ENCODE measurements around the gene ROGDI. TPM values are rescaled to one million over a fixed set of nuclear protein-coding genes. Genes with fewer than 3 reads are reported as not detected.

ROGDI gene
- total and polyA plus RNA-seq, 5 donors from 2014 or later: 4.6 to 15.9 (median 7.1) TPM

DNA sequence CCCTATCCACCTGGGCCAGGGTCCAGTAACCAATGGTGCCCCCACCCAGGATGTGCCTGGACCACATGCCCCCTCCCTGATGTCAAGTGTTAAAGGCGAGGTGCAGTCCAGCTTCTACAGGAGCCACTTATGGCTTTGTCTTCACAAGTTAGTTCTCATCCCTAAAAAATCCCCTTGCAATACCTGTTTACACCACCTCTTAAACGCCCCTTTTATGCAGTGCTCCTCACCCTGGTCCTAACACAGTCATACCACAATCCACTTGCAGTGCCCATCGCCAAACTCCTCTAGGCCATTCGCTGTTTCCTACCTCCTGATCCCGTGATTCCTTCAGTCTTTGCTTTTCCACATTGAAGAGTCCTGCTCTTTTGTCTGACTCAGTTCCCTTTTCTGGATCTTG lies 37.5 kb upstream of the ROGDI start:
- Mint-ChIP-seq H3K27ac (peak overlapping the region in 2 of 3 donors; percentile 17 to 74), H3K9me3 (no peaks in the 10 kb centered on the region), H3K27me3 (no peaks in the 10 kb centered on the region), H3K4me3 (no peak overlapping the region), H3K36me3 (peaks cover 38% of the 10 kb centered on the region), H3K4me1 (peaks cover 0 to 17% (median 13%) of the 10 kb centered on the region in 4 donors)
- Histone ChIP-seq H3K4me3 (ENCODE audit: low read depth, low read length) (no peak overlapping the region), H3K27me3 (ENCODE audit: control insufficient read depth, insufficient read depth, low read length) (no peaks in the 10 kb centered on the region), H3K27ac (ENCODE audit: insufficient read depth, low read length, poor library complexity, severe bottlenecking) (no peak overlapping the region), H3K9me3 (ENCODE audit: control insufficient read depth in 2 of 2, low read length in 2 of 2) (no peaks in the 10 kb centered on the region), H3K4me1 (ENCODE audit: control insufficient read depth, insufficient read depth, low read length, poor library complexity, severe bottlenecking) (no peaks in the 10 kb centered on the region), H3K36me3 (ENCODE audit: control insufficient read depth, insufficient read depth, low read length) (peaks cover 76% of the 10 kb centered on the region)
- ATAC-seq (ENCODE audit: low read depth in 2 of 2) (no peak), DNase-seq (no peak)

DNA sequence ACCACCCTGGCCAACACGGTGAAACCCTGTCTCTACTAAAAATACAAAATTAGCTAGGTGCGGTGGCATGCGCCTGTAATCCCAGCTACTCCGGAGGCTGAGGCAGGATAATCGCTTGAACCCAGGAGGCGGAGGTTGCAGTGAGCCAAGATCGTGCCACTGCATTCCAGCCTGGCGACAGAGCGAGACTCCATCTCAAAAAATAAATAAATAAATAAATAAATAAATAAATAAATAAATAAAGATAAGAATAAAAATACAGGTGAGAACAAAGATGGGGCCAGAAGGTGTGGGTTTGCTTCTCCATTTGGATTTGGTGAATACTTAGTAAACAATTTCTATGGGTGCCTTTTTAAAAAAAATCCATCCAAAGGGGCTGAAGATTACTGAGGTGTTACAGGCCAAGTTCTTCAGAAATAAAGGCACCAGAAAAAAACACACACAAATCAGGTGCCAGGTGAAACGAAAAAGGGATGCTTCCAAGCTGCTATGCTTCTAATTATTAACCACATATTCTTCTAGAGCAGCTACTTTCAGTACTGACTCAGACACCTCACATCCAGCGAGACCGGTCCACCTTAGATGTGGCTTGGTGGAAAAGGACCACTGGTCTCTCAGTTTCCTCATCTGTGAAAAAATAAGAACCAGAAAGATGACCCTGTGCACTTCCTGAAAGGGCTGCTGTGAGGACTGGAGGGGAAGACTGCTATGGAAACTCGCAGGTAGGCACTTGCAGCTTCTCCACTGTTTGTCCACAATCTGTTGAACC lies 35.5 kb upstream of the ROGDI start:
- H3K4me3 Mint-ChIP-seq: no peak overlapping the region
- H3K4me1 Mint-ChIP-seq: peaks cover 0 to 22% (median 17%) of the 10 kb centered on the region in 4 donors
- DNase-seq (no peak), ATAC-seq (ENCODE audit: low read depth in 2 of 2) (no peak)
- no peaks in the 10 kb centered on the region for H3K9me3 Mint-ChIP-seq
- Histone ChIP-seq H3K9me3 (ENCODE audit: control insufficient read depth in 2 of 2, low read length in 2 of 2) (no peaks in the 10 kb centered on the region), H3K27me3 (ENCODE audit: control insufficient read depth, insufficient read depth, low read length) (no peaks in the 10 kb centered on the region), H3K4me1 (ENCODE audit: control insufficient read depth, insufficient read depth, low read length, poor library complexity, severe bottlenecking) (no peaks in the 10 kb centered on the region), H3K36me3 (ENCODE audit: control insufficient read depth, insufficient read depth, low read length) (peaks cover 66% of the 10 kb centered on the region), H3K4me3 (ENCODE audit: low read depth, low read length) (no peak overlapping the region), H3K27ac (ENCODE audit: insufficient read depth, low read length, poor library complexity, severe bottlenecking) (no peak overlapping the region)
- H3K36me3 Mint-ChIP-seq: peaks cover 31% of the 10 kb centered on the region
- peak overlapping the region in 1 of 3 donors; percentile 31 for H3K27ac Mint-ChIP-seq
- H3K27me3 Mint-ChIP-seq: no peaks in the 10 kb centered on the region

DNA sequence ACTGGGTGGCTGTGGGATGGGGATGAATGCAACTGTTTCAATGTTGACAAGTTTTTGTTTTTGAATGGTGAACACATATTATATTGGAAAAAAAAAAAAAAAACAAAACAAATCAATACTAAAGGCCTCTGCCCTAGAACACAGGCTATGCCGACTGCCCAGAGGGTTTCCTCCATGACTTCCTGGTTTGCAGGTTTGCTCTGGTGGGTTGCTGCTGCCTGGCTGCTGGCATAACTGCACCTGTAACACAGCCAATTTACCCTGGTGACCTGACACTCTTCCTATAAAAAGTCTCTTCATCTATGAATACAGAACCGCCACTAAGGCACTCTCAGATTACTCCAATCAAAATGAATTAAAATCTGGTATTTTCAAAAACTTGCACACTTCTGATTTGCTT lies 34.3 kb upstream of the ROGDI start:
- no peaks in the 10 kb centered on the region for H3K4me1 ChIP-seq (ENCODE audit: control insufficient read depth, insufficient read depth, low read length, poor library complexity, severe bottlenecking)
- no peaks in the 10 kb centered on the region for H3K27me3 Mint-ChIP-seq
- no peaks in the 10 kb centered on the region for H3K27me3 ChIP-seq (ENCODE audit: control insufficient read depth, insufficient read depth, low read length)
- H3K9me3 Mint-ChIP-seq: no peaks in the 10 kb centered on the region
- H3K4me1 Mint-ChIP-seq: peaks cover 0 to 26% (median 20%) of the 10 kb centered on the region in 4 donors
- no peak overlapping the region for H3K27ac Mint-ChIP-seq
- H3K9me3 ChIP-seq (ENCODE audit: control insufficient read depth in 2 of 2, low read length in 2 of 2): no peaks in the 10 kb centered on the region
- peaks cover 69% of the 10 kb centered on the region for H3K36me3 ChIP-seq (ENCODE audit: control insufficient read depth, insufficient read depth, low read length)
- H3K36me3 Mint-ChIP-seq: peaks cover 43% of the 10 kb centered on the region
- DNase-seq: no peak
- ATAC-seq (ENCODE audit: low read depth in 2 of 2): no peak
- H3K4me3 ChIP-seq (ENCODE audit: low read depth, low read length): no peak overlapping the region
- no peak overlapping the region for H3K27ac ChIP-seq (ENCODE audit: insufficient read depth, low read length, poor library complexity, severe bottlenecking)
- H3K4me3 Mint-ChIP-seq: peak overlapping the region in 1 of 4 donors; percentile 12

DNA sequence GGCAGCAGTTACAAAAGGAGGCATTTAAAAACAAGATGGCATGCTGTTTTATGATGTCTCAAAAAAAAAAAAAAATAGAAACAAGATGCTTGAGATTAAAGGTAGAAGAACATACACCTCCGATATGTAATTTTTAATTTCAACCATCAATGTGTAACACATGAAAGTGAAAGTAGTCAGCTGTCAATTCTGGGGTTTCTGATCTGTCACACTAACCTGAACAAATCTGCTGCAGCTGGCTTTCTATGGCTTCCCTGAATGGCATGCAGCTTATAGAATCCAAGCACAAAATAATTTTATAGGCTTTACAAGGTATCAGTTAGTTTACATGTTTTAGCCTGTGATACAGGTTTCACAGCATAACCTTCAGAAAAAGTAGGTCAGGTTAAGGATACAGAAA lies 31.2 kb upstream of the ROGDI start:
- no peaks in the 10 kb centered on the region for H3K27me3 ChIP-seq (ENCODE audit: control insufficient read depth, insufficient read depth, low read length)
- peaks cover 64% of the 10 kb centered on the region for H3K36me3 ChIP-seq (ENCODE audit: control insufficient read depth, insufficient read depth, low read length)
- ATAC-seq (ENCODE audit: low read depth in 2 of 2) (no peak), DNase-seq (peak in 1 of 3 donors; percentile 29)
- no peaks in the 10 kb centered on the region for H3K4me1 ChIP-seq (ENCODE audit: control insufficient read depth, insufficient read depth, low read length, poor library complexity, severe bottlenecking)
- no peaks in the 10 kb centered on the region for H3K9me3 ChIP-seq (ENCODE audit: control insufficient read depth in 2 of 2, low read length in 2 of 2)
- H3K27ac Mint-ChIP-seq: no peak overlapping the region
- no peaks in the 10 kb centered on the region for H3K27me3 Mint-ChIP-seq
- peak overlapping the region; percentile 15 for H3K4me3 ChIP-seq (ENCODE audit: low read depth, low read length)
- no peak overlapping the region for H3K27ac ChIP-seq (ENCODE audit: insufficient read depth, low read length, poor library complexity, severe bottlenecking)
- H3K36me3 Mint-ChIP-seq: peaks cover 45% of the 10 kb centered on the region
- no peak overlapping the region for H3K4me3 Mint-ChIP-seq
- peaks cover 0 to 21% (median 14%) of the 10 kb centered on the region in 4 donors for H3K4me1 Mint-ChIP-seq
- no peaks in the 10 kb centered on the region for H3K9me3 Mint-ChIP-seq

DNA sequence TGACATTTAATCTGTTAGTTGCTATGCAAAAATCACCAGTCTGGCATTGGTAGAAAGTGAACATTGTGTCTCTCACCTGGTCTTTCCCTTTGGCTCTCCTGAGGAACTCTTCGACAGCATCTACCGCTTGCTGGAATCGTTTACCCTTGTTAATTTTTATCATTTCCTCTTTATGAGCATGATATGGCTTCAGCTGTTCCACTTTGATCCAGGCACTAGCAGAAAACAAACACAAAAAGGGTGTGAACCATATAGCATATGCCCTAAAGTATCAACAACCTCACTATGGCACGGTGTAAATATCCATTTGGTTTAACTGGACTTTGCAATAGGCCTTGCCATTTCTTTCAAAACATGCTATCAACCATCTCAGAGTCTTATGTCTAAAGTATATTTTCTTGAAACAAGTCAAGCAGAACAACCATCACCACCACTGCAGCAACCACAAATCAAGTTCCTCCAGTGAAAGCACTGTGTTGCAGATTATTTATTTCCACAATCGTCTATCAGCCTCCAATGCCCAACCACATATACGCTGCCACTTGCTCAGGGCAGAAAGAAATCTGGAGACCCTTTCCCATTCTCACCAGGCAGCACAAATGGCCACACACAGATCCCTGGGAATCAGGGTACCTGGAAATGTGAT lies 30.4 kb upstream of the ROGDI start:
- DNase-seq (no peak), ATAC-seq (ENCODE audit: low read depth in 2 of 2) (no peak)
- Mint-ChIP-seq H3K4me3 (no peak overlapping the region), H3K27ac (peak overlapping the region in 1 of 3 donors; percentile 57), H3K4me1 (peaks cover 0 to 20% (median 13%) of the 10 kb centered on the region in 4 donors), H3K9me3 (no peaks in the 10 kb centered on the region), H3K36me3 (peaks cover 39% of the 10 kb centered on the region), H3K27me3 (no peaks in the 10 kb centered on the region)
- Histone ChIP-seq H3K36me3 (ENCODE audit: control insufficient read depth, insufficient read depth, low read length) (peaks cover 64% of the 10 kb centered on the region), H3K4me1 (ENCODE audit: control insufficient read depth, insufficient read depth, low read length, poor library complexity, severe bottlenecking) (no peaks in the 10 kb centered on the region), H3K27me3 (ENCODE audit: control insufficient read depth, insufficient read depth, low read length) (no peaks in the 10 kb centered on the region), H3K9me3 (ENCODE audit: control insufficient read depth in 2 of 2, low read length in 2 of 2) (no peaks in the 10 kb centered on the region), H3K27ac (ENCODE audit: insufficient read depth, low read length, poor library complexity, severe bottlenecking) (no peak overlapping the region), H3K4me3 (ENCODE audit: low read depth, low read length) (no peak overlapping the region)

GRCh38 chr16:4831616-4832015 lies 29.2 kb upstream of the ROGDI start:
- Mint-ChIP-seq H3K27me3 (no peaks in the 10 kb centered on the region), H3K36me3 (peaks cover 36% of the 10 kb centered on the region), H3K27ac (no peak overlapping the region), H3K9me3 (peaks cover 0 to 1% (median 0%) of the 10 kb centered on the region in 7 donors), H3K4me1 (peaks cover 0 to 20% (median 11%) of the 10 kb centered on the region in 4 donors), H3K4me3 (no peak overlapping the region)
- H3K4me1 ChIP-seq (ENCODE audit: control insufficient read depth, insufficient read depth, low read length, poor library complexity, severe bottlenecking): no peaks in the 10 kb centered on the region
- ATAC-seq (ENCODE audit: low read depth in 2 of 2) (no peak), DNase-seq (no peak)
- H3K27me3 ChIP-seq (ENCODE audit: control insufficient read depth, insufficient read depth, low read length): no peaks in the 10 kb centered on the region
- no peak overlapping the region for H3K27ac ChIP-seq (ENCODE audit: insufficient read depth, low read length, poor library complexity, severe bottlenecking)
- H3K36me3 ChIP-seq (ENCODE audit: control insufficient read depth, insufficient read depth, low read length): peaks cover 65% of the 10 kb centered on the region
- H3K9me3 ChIP-seq (ENCODE audit: control insufficient read depth in 2 of 2, low read length in 2 of 2): no peaks in the 10 kb centered on the region
- H3K4me3 ChIP-seq (ENCODE audit: low read depth, low read length): no peak overlapping the region

GRCh38 chr16:4830408-4830807 lies 28.0 kb upstream of the ROGDI start:
- H3K4me1 Mint-ChIP-seq: peaks cover 0 to 20% (median 11%) of the 10 kb centered on the region in 4 donors
- no peak for ATAC-seq (ENCODE audit: low read depth in 2 of 2)

More at GRCh38 chr16:4830408-4830807, 28.0 kb upstream of the ROGDI start:
- peaks cover 0 to 1% (median 0%) of the 10 kb centered on the region in 7 donors for H3K9me3 Mint-ChIP-seq
- Histone ChIP-seq H3K4me3 (ENCODE audit: low read depth, low read length) (no peak overlapping the region), H3K27me3 (ENCODE audit: control insufficient read depth, insufficient read depth, low read length) (no peaks in the 10 kb centered on the region), H3K9me3 (ENCODE audit: control insufficient read depth in 2 of 2, low read length in 2 of 2) (no peaks in the 10 kb centered on the region), H3K27ac (ENCODE audit: insufficient read depth, low read length, poor library complexity, severe bottlenecking) (no peak overlapping the region), H3K4me1 (ENCODE audit: control insufficient read depth, insufficient read depth, low read length, poor library complexity, severe bottlenecking) (no peaks in the 10 kb centered on the region), H3K36me3 (ENCODE audit: control insufficient read depth, insufficient read depth, low read length) (peaks cover 67% of the 10 kb centered on the region)
- no peaks in the 10 kb centered on the region for H3K27me3 Mint-ChIP-seq
- no peak overlapping the region for H3K27ac Mint-ChIP-seq
- H3K4me3 Mint-ChIP-seq: no peak overlapping the region
- DNase-seq: no peak
- H3K36me3 Mint-ChIP-seq: peaks cover 36% of the 10 kb centered on the region

Measured in CD4-positive, CD25-positive, alpha-beta regulatory T cell (primary cell).